ENCODE data around the gene LMOD1.

- TF ChIP-seq RARB (CRISPR knock-in tag; IDR thresholded peaks at IDR 0.05) (no peak), ZC3H10 (CRISPR knock-in tag; IDR thresholded peaks at IDR 0.05) (no peak), POU6F1 (CRISPR knock-in tag; IDR thresholded peaks at IDR 0.05; ENCODE audit: borderline replicate concordance, low read depth) (no peak)
These were observed 4.2 kb downstream of the LMOD1 start for GRCh38 chr1:201942129-201942495.
